HG03039 (cell line): ENCODE results near the gene AUTS2.

Experiments
- ATAC-seq: cut with Tn5 transposase; IDR thresholded peaks from one replicate; pipeline ENCODE4 v1.9.1; 2021; ENCODE audit warnings: mild to moderate bottlenecking, moderate library complexity; ENCODE audit not compliant: unreplicated experiment

AUTS2 gene

GRCh38 chr7:69749994-69750393 is 151.7 kb downstream of the AUTS2 start:
- no peak for ATAC-seq

GRCh38 chr7:69751026-69751425 is 152.8 kb downstream of the AUTS2 start:
- no peak for ATAC-seq

- ATAC-seq, result no peak
Observed at GRCh38 chr7:69753981-69754380, 155.7 kb downstream of the AUTS2 start.

- no peak for ATAC-seq
Observed at GRCh38 chr7:69754476-69754875, 156.2 kb downstream of the AUTS2 start.

- ATAC-seq, result no peak
Observed at GRCh38 chr7:69756235-69756634, 158.0 kb downstream of the AUTS2 start.

- ATAC-seq, result no peak
Observed at GRCh38 chr7:69757528-69757927, 159.3 kb downstream of the AUTS2 start.

- ATAC-seq, result no peak
Observed at GRCh38 chr7:69757981-69758430, 159.7 kb downstream of the AUTS2 start.

- ATAC-seq, result no peak
Observed at GRCh38 chr7:69759373-69759772, 161.1 kb downstream of the AUTS2 start.

- no peak for ATAC-seq
Observed at GRCh38 chr7:69761290-69761922, 163.1 kb downstream of the AUTS2 start.

GRCh38 chr7:69762821-69763352 is 164.6 kb downstream of the AUTS2 start:
- no peak for ATAC-seq

- ATAC-seq, result no peak
Observed at GRCh38 chr7:69763513-69763912, 165.2 kb downstream of the AUTS2 start.

GRCh38 chr7:69764147-69764546 is 165.9 kb downstream of the AUTS2 start:
- ATAC-seq, result no peak

GRCh38 chr7:69764681-69765080 is 166.4 kb downstream of the AUTS2 start:
- no peak for ATAC-seq

- peak; percentile 55 for ATAC-seq
Observed at GRCh38 chr7:69765879-69766278, 167.6 kb downstream of the AUTS2 start.

GRCh38 chr7:69768986-69769595 is 170.8 kb downstream of the AUTS2 start:
- ATAC-seq, result no peak

- ATAC-seq, result no peak
Observed at GRCh38 chr7:69769826-69770225, 171.6 kb downstream of the AUTS2 start.

GRCh38 chr7:69770613-69771012 is 172.3 kb downstream of the AUTS2 start:
- no peak for ATAC-seq

- no peak for ATAC-seq
Observed at GRCh38 chr7:69772718-69773436, 174.6 kb downstream of the AUTS2 start.

GRCh38 chr7:69773535-69774225 is 175.4 kb downstream of the AUTS2 start:
- ATAC-seq, result no peak

- ATAC-seq, result no peak
Observed at GRCh38 chr7:69775231-69775771, 177.0 kb downstream of the AUTS2 start.

- no peak for ATAC-seq
Observed at GRCh38 chr7:69776611-69777010, 178.3 kb downstream of the AUTS2 start.
